HG02884 (cell line): Measurements from ENCODE around the gene ADGRA1.

ENCODE experiments used
- ATAC-seq: cut with Tn5 transposase; IDR thresholded peaks from one replicate; pipeline ENCODE4 v1.9.1; 2021; ENCODE audit warnings: mild to moderate bottlenecking, moderate library complexity; ENCODE audit not compliant: unreplicated experiment

The ADGRA1 gene

DNA sequence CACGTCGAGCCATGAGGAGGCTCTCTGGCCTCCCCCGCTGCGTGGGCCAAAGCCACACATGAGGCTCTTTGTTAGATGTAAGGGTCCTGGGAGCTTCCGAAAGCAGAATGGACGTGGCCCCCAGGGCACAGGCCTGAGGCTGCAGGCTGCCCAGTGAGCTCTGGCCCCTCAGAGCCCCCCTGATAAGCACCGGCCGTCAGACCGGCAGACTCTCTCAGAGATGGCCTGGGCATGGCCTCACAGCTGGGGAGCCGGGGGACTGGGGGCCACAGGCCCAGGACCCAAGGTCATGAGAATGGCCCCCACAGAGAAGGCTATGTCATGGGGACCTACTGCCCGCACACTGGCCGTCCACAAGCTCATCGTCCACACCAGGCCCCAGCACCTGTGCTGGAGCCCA, 31.7 kb upstream of the ADGRA1 start:
- no peak for ATAC-seq

- ATAC-seq: no peak
Observed at GRCh38 chr10:133056651-133057178, 31.0 kb upstream of the ADGRA1 start.

- ATAC-seq: no peak
Observed at GRCh38 chr10:133058331-133059092, 29.2 kb upstream of the ADGRA1 start.

DNA sequence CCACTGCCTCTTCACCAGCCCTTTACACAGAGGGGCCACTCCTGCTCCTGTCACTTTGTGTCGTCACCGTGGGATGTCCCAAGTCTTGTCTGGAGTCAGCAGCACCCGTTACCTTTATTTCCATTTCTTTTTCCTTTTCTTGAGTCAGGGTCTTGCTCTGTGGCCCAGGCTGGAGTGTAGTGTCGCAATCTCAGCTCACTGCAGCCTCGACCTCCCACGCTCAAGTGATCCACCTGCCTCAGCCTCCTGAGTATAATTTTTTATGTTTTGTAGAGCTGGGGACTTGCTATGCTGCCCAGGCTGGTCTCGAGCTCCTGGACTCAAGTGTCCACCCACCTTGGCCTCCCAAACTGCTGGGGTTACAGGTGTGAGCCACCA, 28.6 kb upstream of the ADGRA1 start:
- no peak for ATAC-seq

- no peak for ATAC-seq
Observed at GRCh38 chr10:133059571-133059970, 28.2 kb upstream of the ADGRA1 start.

- no peak for ATAC-seq
Observed at GRCh38 chr10:133060022-133060421, 27.7 kb upstream of the ADGRA1 start.

GRCh38 chr10:133060466-133060865, 27.3 kb upstream of the ADGRA1 start:
- ATAC-seq: no peak

DNA sequence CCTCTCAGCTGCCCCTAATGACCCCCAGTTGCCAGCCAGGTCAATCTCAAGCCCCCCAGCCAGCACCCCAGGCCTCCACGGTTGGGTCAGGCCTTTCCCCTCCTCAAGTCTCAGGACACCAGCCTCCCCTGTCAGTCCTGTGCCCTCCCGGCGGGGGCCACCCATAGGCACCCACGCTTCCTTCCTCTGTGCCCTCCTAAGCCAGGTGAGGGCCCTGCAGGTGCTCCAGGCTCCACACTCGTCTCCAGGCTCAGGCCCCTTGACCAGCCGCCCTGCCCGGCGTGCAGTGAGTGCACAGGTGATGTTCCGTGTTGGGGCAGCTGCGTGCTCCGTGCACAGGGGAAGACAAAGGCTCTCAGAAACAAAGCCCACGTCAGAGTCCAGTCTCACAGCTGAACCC, 26.8 kb upstream of the ADGRA1 start:
- ATAC-seq: no peak

GRCh38 chr10:133061296-133062038, 26.3 kb upstream of the ADGRA1 start:
- no peak for ATAC-seq

GRCh38 chr10:133062085-133062484, 25.6 kb upstream of the ADGRA1 start:
- ATAC-seq: no peak

DNA sequence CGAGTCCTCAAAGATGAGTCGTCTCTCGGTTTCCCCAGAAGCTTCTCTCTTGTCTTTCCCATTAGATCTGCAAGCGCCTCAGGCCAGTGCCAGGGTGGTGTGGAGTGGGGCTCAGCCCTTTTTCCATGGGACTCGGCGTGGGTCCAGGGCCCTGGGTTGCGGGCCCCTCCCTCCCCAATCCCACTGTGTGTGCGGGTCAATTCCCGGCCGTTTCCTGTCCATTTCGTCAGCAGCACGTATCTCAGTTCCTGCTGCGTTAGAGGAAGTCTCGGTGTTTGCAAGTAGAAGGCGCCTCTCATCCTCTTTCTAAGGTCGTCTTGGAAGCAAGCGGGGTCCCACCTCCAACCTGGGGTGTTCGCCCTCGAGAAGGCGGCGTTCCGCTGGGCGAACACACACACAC, 25.1 kb upstream of the ADGRA1 start:
- no peak for ATAC-seq

- ATAC-seq: no peak
Observed at GRCh38 chr10:133067149-133068105, 20.3 kb upstream of the ADGRA1 start.

DNA sequence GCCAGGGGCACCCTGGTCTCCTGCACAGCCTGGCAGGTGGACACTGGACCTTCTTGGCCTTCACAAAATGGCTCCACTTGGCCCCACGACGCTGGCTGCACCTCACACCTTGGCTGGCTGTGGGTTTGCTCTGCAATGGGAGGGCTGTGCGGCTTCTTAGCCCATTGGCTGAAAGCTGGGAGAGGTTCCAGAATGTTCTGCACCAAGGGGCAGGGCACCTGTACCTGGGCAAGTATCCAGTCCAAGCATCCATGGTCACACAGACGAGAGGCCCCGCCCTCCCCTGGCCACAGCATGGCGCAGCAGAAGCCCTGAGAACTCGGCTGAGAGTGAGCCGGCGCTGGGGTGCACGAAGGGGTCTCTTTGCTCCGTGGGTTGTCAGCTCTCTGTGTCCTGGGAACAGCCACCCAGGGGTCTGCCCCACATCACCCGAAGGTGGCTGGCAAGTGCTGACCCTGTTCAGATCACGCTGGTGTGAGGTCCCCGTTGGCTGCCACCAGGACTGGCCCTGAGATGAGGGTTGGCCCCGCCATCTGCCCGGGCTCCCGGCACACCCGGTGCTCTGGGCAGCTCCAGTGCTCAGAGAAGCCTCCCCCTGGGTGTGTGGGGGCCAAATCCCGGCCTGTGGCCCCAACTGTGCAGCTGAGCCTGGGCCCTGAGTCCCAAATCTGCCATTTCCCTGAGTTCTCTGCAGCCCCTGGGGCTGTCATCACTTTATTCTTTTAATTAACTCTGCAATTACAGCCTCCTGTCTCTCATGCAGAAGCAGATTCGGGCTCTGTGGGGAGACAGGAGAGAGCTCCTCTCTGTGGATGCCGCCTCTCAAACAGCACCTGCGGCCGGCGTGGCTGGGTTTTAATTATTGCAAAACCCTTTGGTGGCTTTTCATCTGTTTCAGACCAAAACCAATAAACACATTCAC, 19.4 kb upstream of the ADGRA1 start:
- no peak for ATAC-seq

DNA sequence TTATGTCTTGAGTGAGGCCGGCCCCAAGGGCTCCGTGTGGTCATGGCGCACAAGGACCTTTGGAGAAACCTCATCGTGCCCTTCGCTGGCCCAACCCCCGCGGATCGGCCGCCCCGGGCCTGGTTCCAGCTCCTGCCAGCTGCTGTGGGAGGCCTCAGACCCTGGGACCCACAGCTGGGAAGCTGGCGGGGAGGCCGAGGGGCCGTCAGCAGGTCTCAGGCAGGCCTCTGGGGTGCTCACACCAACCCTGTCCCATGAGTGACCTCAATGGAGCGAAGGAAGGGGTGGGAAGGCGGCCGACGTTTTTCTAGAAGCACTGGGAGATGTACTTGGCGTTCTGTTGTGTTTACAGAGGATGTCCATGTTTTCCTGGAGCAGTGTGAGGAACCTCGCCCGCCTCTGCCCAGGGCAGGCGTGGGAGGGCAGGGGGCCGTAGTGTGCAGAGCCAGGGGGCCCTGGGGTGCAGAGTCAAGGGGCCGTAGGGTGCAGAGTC, 18.6 kb upstream of the ADGRA1 start:
- ATAC-seq: no peak

DNA sequence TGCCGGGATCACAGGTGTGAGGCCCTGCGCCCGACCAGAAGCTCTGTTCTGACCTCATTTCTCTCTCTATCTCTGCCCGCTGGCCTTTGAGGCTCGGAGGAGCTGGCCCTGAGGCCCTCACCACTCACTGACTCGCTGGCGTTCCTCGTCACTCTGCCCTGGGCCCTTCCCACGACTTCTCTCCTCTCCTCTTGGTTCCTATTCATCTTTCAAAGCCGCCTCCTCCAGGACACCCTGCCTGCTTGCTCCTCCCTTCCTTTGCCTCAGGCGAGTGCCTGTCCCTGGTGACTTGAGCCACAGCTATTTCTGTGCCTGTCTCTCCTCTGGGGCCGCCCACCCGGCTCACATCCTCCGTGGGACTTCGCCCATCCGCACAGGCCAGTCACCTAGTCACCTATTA, 17.3 kb upstream of the ADGRA1 start:
- ATAC-seq: no peak

- no peak for ATAC-seq
Observed at GRCh38 chr10:133070810-133071209, 16.9 kb upstream of the ADGRA1 start.

DNA sequence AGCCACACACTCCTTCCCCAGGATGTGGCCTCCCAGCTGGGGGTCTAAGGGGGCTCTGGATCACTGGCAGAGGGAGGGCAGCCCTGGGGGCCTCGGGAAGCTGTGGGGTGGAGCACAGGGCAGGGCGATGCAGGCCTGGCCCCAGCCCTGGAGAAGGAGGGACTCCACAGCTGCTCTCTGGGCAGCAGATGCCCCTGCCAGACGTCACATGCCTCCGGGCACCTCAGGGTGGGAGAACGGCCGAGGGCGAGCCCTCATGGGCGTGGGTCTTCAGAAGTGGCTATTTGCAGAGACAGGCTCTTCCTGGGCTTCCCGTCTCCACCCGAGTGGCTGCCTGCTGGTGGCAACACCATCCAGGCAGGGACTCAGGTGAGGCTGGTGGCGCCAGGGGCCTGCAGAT, 16.0 kb upstream of the ADGRA1 start:
- no peak for ATAC-seq

GRCh38 chr10:133072196-133072595, 15.5 kb upstream of the ADGRA1 start:
- ATAC-seq: no peak

- no peak for ATAC-seq
Observed at GRCh38 chr10:133072720-133073390, 14.9 kb upstream of the ADGRA1 start.
